Posterior cingulate gyrus (tissue), 11 donors: ENCODE results near the gene C10orf90.

Experiments
- DNase-seq, 10 donors: peaks; one replicate each; pipeline versions ENCODE4 v3.0.0 to v3.0.0-alpha.2; 2020 to 2021; ENCODE audit warnings: mixed read lengths in 3 of 10
- intact Hi-C: fragments of 100-400 bp; cut with DNase I; formaldehyde crosslinking; loops from one replicate; pipeline ENCODE4 v1.15.1; 2023

The C10orf90 gene

DNA sequence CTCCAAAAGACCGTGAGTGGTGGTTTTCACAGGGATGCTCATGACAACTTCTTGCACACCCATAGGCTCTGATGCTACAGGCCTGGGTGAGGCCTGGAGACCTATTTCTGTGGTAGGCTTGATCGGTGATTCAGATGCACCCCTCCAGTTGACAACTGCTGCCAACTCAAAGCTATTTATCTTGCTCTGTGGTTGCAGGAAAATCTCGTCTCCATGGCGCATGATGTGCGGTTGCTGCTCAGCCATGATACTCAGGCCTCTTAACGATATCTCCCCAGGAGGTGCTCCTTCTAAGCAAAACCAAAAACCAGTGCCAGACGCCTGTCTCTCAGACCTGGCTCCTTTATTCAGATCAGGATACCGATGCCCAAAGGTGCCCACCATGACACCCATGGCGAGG, 31.4 kb downstream of the C10orf90 start:
- peak in 2 of 10 donors; percentile 19 to 37 for DNase-seq
- intact Hi-C loops, result no loop called here

DNA sequence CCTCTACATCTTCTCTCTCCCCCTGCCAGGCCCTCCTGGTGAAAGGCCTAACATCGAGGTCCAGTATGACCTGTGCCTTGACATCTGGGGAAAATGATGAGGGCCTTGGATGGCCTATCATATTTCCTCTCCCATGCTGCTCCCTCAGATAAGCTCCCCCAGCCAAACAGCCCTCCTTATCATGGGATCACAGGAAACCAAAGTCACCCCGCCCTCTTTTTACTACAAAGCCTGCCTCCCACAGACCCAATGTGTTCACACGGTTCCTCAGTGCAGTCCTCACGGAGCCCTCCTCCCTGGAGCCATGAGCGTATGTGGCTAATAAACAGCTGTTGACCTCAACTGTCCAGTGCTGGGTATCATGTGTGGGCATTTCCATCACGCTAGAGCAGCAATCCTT, 32.0 kb downstream of the C10orf90 start:
- intact Hi-C loops, result no loop called here

DNA sequence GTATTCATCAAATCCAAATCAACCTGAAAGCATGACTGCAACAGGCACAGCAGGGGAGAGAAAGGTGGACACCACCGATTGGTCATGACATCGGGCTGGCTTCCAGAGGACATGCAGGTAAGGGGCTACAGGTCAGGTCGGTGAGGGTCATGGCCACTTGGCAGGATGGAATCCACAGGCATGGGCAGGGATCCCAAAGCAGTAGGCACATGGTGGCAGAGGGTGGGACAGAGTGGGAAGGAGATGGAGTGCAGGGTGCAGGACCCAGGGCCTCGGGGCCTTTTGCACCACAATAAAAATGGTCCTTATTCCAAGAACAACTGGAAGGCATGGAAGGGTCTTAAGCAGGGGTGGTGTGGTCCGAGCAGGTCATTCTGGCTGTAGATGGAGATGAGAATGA, 33.0 kb downstream of the C10orf90 start:
- intact Hi-C loops, result no loop called here
- peak in 1 of 10 donors; percentile 76 for DNase-seq

More for the DNA sequence above, 32.0 kb downstream of the C10orf90 start:
- no peak for DNase-seq

DNA sequence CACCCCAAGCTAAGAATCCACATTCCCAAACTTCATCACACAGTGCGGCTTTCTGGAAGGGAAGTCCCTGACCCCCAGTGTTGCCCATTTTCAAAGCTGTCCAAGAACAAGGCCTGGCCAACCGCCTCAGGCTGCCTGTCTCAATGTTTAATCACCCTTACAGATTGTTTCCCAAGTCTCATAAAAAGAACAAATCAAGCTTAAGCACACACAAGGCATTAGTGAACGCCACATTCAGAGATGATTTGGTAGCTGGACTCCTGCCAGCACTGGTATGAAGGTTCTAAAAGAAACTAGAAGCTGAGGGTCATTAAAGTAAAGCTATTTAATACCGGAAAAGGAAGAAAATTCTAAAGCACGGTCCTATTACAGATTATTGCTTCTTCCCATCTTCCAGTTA, 35.6 kb downstream of the C10orf90 start:
- intact Hi-C loops, result no loop called here
- DNase-seq, result peak in 2 of 10 donors; percentile 16 to 67

DNA sequence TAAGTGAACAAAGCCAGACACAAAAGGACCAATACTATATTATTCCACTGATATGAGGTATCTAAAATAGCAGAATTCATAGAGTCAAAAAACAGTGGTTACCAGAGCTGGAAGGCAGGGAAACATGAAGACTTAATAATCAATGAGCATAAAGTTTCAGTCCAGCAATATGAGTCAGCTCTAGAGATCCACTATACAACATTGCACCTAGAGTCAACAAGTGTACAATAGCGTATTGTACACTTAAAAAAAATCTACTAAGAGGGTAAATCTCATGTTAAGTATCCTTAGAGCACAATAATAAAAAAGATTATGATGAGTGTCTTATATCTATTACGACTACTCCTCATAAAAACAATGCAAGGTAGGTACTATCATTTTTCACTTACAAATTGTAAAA, 36.1 kb downstream of the C10orf90 start:
- intact Hi-C loops, result no loop called here
- DNase-seq, result no peak

DNA sequence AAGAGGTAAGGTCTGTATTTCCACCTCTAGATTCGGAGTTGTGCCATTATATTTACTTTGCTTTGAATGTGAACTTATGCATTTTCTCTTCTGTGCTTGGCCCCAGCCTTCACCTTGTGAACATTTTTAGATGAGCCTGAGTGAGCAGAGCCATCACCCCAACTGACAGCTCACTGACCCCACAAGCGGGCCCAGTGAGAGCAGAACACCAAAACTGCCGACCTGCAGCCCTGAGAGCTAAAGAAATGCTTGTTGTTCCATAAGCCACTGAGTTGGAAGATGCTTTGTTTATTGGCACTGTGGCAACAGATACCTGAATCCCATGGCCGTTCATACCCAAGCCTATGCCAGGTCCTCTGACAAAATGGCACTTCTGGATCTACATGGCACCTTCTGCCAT, 37.8 kb downstream of the C10orf90 start:
- intact Hi-C loops, result no loop called here
- DNase-seq, result peak in 1 of 10 donors; percentile 58

DNA sequence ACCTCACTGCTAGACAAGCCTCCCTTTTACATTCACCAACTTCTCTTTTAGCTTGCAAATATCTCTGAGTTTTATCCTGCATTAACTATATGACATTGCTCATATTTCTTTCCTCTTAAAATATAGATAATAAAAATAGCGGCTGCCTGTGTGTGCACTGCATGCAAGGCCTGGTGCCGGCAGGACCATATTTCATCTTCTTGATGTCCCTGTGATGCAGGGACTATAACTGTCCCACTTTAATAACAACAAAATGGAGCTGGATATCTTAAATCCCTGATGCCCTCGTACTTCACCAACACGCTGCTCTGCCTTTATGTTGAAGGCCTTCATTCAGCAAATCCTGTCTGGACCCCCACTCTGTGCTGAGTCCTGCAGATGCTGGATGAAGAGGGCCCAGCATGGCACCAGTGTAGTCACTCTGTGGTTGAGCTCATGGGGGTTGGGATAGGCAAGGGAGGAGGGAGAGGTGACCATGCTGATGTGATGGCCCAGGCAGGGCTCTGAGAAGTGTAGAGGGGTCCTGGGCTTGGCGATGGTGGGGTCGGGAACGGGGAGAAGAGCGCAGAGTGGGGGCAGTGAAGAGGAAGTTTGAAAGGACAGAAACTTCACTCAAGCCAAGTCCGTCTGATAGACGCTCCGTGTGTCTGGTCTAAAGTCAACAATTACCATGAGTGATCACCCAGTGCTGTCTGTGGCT, 40.4 kb downstream of the C10orf90 start:
- DNase-seq, result peak in 1 of 10 donors; percentile 65
- intact Hi-C loops, result no loop called here

DNA sequence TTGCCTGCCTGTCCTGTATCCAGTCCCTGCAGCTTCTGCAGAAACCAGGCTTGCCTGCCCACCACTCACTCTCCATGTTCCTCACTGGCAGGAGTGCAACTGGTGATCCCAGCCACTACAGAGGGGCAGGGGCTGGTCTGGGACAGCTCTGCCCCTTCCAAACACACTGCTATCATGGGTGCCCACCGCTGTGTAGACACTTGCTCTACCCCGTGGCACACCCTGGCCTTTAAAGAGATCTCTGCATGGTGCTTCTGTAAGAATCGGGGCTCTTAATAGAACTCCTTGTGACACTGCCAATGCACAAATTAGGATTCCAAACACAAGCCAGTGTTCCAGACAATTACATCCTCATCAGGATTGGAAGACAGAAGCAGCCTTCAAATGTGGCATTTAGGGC, 41.7 kb downstream of the C10orf90 start:
- intact Hi-C loops, result no loop called here
- peak in 8 of 10 donors; percentile 17 to 88 (median 44) for DNase-seq

DNA sequence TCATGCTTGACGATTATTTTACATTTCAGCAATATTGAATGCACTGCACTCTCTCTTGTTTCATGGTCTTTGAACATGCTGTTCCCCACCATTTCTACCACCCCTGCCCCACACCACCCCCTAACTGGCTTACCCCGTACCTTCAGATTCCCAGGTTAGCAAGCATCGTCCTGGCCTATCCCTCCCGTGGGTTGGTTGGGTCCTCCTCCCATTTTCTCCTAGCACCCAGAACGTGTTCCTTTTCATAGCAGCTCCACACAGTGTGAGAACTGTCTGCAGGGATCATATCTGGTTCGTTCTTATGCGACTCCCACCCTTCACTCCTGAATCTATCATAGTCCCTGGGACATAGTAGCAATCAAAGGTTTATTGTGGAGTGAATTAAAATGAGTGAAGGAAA, 48.6 kb downstream of the C10orf90 start:
- intact Hi-C loops, result no loop called here
- no peak for DNase-seq

DNA sequence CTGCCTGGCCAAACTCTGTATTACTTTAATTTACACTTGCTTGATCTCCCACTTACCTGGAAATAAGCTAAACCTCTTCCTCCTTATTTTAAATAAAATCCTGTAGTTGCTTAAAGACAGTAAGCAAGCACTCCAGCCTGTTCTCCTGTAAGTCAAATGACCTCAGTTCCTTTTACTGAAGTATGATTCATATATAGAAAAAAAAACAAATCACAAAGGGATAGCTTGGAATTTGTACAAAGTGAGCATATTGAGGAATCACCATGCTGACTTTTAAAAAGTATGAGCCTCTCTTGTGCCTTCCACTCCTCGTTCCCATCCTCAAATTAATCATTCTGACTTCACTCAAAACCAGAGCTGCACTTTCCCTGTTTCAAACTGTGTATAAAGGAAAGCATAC, 52.0 kb downstream of the C10orf90 start:
- intact Hi-C loops, result no loop called here
- DNase-seq, result no peak

DNA sequence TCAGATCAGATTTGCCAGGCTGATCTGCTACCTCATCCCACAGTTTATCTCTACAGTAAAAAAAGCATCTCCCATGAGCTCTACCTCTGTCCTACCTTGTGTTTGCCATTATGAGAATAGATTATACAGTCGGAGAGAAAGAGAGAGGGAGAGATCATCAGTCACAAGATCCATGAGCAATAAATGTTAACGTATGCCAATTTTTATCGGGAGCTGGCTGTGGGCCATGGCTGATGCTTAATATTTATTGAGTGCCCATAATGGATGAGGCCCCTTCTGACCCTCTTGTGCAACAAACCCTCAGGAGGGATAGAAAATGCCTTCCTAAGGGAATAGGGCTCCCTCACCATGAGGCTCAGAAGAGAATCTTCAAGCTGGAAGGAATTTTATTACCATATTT, 52.8 kb downstream of the C10orf90 start:
- intact Hi-C loops, result no loop called here
- DNase-seq, result no peak

DNA sequence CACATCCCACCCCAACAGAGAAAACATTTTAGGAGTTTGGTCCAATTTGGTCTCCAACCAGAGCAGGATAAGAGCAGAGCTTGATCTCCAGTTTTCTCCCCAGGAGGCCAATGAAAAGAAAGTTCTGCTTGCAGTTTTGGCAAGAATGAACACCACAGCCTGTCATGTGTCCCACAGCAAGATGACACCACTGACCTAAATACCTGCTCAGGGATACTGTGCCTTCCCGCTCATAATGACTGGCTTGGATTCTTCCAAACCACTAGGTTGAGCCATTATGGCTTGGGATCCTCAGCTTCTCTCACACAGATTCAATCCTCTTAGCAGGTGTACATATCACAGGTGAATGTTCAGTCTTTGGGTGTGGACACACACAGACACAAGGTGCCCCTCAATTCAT, 53.3 kb downstream of the C10orf90 start:
- intact Hi-C loops, result no loop called here
- no peak for DNase-seq

DNA sequence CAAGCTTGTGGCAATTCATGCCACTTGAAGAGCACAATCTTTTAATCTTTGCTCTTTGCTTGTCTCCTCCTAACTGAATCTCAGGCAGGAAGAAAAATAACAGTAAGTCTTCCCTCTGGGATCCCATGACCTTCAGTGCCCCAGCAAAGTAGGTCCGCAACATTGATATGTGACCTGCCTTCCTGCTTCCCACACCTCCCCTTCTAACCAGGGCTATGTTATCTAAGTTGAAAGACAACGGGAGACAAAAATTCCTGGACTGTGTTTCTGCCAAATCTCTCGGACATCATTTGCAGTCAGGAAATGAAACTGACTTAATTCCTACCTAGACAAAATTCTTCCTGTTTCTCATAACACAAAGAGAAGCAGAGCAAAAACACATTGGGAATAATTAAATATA, 53.8 kb downstream of the C10orf90 start:
- intact Hi-C loops, result no loop called here
- DNase-seq, result no peak

DNA sequence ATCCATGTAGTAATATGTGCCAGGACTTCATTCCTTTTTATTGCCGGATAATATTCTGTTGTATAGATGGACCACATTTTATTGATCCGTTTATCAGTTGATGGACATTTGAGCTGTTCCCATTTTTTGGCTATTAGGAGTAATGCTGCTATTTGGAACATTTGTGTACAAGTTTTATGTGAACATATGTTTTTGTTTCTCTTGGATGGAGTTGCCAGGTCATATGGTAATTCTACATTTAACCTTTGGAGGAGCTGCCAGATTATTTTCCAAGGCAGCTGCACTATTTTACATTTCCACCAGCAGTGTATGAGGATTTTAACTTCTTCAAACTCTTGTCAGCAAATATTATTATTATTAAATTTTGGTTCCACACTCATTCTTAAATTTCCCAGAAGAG, 59.2 kb downstream of the C10orf90 start:
- intact Hi-C loops, result no loop called here
- no peak for DNase-seq

DNA sequence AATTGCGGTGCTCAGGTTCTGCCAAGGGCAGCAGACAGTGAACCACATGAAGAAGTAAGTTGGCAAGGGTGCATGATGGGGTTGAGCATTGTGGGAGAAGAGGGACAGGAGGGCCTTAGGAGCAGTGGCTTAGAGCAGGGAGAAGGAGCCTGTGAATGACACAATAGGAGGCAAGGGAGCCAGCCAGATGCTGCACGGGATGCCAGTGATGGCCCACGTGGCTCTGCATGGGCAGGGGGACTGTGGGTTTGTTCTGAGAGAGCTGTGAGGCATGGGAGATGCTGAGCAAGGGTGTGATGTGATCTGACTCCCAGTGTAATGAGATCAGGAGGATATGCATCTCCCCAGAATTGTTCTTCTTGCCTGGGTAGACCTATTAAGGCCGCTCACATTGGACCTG, 60.9 kb downstream of the C10orf90 start:
- peak in 7 of 10 donors; percentile 41 to 92 (median 66) for DNase-seq
- intact Hi-C loops, result no loop called here

DNA sequence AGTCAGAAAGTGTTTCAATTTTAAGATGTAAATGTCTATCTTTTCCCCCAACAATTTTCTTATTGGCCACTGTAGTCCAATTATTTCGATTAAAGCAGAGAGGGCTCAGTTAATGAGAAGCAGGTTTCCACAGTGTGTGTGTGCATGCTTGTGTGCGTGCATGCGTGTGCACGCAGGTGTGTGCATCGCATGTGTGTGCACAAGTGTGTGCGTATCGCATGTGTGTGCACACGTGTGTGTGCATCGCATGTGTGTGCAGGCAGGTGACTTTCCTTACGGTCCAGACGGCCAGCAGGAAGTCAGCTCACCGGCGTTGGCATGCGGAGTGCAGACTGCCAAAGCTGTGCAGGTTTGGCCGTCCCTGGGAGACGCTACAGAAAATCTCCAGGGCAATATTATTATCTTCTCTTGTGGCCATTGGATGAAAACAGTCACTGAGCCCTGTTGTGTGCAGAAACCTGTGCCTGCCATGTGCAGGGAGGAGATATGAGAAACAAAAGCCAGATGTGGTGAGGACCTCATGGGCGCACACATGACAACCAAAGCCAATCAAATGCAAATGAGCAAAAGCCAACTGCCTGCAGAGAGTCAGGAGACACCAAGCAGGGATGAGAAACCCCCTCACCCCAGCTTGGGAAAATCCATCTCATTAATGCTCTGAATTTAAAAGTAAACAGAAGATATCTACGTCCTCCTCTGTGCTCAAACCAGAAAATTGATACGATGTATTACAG, 70.4 kb downstream of the C10orf90 start:
- DNase-seq, result no peak
- intact Hi-C loops, result no loop called here

DNA sequence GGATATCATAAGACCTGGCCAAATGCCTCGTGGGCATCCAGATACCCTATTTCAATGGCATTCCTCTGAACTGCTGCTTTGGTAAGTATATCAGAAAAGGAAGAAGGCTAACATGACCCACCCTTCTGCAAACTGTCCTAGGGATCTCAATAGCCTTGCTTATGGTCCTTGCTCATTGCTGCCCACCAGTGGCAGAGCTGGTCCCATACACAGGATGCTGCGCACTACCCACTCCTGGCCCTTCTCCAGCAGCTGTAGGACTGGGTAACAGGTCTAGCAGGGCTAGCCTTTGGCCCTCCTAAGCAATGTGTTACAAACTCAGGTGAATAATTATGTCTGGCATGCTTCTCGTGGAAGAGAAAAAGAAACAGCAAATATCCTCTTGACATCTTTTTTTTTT, 72.5 kb downstream of the C10orf90 start:
- DNase-seq, result peak in 7 of 10 donors; percentile 32 to 92 (median 59)
- intact Hi-C loops, result no loop called here

DNA sequence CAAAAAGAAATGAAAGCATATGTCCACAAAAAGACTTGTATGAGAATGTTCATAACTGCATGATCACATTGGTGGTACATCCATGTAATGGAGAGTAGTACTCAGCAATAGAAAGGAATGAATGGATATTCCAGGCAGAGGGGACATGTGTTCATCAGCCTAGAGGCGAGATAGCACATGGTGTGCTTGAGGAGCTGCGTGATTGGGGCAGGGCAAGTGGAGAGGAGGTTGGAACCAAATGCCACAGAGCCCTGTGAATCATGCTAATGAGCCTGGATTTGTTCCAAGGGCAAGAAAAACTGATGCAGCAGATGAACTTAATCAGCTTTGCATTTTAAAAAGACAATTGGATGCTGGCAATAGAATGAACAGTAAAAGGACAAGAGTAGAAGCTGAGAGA, 73.3 kb downstream of the C10orf90 start:
- intact Hi-C loops, result no loop called here
- no peak for DNase-seq

DNA sequence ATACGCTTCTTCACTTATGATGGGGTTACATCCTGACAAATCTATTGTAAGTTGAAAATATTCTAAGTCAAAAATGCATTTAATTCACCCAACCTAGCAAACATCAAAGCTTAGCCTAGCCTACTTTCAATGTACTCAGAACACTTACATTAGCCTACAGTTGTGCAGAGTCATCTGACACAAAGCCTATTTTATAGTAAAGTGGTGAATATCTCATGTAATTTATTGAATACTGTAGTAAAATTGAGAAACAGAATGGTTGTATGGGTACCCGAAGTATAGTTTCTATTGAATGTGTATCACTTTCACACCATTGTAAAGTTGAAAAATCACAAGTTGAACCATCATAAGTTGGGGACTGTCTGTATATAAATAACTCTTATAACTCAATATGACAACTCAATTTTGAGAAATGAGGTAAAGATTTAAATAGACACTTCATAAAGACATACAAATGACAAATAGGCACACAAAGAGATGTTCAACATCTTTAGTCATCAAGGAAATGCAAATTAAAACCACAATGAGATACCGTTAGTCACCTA, 73.9 kb downstream of the C10orf90 start:
- intact Hi-C loops, result no loop called here
- no peak for DNase-seq

DNA sequence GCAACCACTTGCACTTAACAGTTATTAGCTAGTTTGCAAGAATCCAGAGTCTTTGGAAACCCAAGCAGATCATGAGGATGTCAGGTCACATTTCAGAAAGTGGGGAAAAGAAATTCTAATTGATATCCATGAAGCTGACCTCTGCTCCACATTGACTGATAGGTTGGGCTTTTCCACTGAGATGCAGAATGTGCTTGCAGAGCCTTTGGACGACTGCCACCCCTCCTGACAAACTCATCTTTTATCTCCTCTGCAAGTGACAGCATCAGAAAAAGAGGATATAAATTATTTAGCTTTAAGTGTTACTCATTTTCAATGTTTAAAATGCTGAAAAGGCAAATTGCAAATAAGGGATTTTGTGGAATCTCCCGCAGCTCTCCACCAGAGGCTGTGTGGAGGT, 75.3 kb downstream of the C10orf90 start:
- intact Hi-C loops, result no loop called here
- peak in 5 of 10 donors; percentile 21 to 87 (median 49) for DNase-seq

DNA sequence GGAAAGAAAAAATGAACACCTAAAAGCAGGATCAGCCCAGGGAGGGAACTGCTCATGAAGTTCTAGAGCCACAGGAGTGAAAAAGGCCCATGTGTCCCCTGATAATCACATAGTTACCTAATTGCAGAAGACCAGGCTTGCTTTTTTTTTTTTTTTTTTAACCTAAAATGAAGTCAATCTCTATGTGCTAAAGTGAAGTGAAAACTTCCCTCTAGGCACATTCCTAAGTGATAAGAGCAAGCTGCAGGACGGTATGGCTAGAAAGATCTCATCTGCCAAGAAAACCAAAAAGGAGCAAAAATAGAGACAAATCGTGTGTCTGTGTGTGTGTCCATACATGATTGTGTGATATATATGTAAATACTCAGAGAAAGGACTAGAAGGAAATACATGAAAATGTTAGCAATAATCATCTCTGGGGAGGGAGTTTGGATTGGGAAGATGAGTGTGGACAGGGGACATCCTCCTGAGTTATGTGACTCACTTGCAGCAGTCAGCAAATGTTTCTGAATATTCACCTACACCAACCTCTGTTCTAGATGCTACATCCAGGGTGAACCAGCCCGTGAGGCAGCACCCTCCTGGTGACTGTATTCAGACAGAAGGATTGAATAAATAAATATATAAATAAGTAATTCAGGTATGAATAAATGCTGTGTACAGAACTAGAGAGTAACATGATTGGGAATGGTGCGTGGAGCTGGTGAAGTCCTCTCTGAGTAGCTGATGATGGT, 76.4 kb downstream of the C10orf90 start:
- intact Hi-C loops, result no loop called here
- DNase-seq, result no peak
